Liver (tissue), 9 donors: Measurements from ENCODE around the gene BST1. TPM values are rescaled to one million over a fixed set of nuclear protein-coding genes. Genes with fewer than 3 reads are reported as not detected.

Experiments
- DNase-seq: peaks from one replicate; pipeline ENCODE4 v3.0.0-alpha.2; 2017; ENCODE audit warnings: low spot score
- H3K27ac ChIP-seq, 2 donors: one replicate each; pipeline ENCODE4 v1.7.0; 2013; ENCODE audit warnings: inconsistent platforms in 2 of 2, low read length in 2 of 2, control low read depth in 1 of 2, low read depth in 1 of 2, mild to moderate bottlenecking in 1 of 2
- H3K27me3 ChIP-seq, 4 donors: one replicate each; pipeline versions ENCODE4 v1.6.1 to v1.7.0; 2013; ENCODE audit warnings: low read length in 3 of 4, inconsistent platforms in 1 of 4, mild to moderate bottlenecking in 1 of 4, moderate library complexity in 1 of 4; ENCODE audit not compliant: control insufficient read depth in 4 of 4, insufficient read depth in 4 of 4
- H3K36me3 ChIP-seq, 4 donors: one replicate each; pipeline versions ENCODE4 v1.6.1 to v1.7.0; 2013; ENCODE audit warnings: low read length in 3 of 4, mild to moderate bottlenecking in 3 of 4, low read depth in 1 of 4, moderate library complexity in 1 of 4; ENCODE audit not compliant: control insufficient read depth in 4 of 4, insufficient read depth in 3 of 4
- H3K4me1 ChIP-seq, 4 donors: one replicate each; pipeline versions ENCODE4 v1.6.1 to v1.7.0; 2013; ENCODE audit warnings: low read length in 3 of 4, mild to moderate bottlenecking in 3 of 4, moderate library complexity in 1 of 4; ENCODE audit not compliant: control insufficient read depth in 4 of 4, insufficient read depth in 4 of 4
- H3K4me3 ChIP-seq, 3 donors: one replicate each; pipeline versions ENCODE4 v1.6.1 to v1.7.0; 2013; ENCODE audit warnings: low read length in 3 of 3, control low read depth in 1 of 3, low read depth in 1 of 3, mild to moderate bottlenecking in 1 of 3
- H3K9ac ChIP-seq, 2 donors: one replicate each; pipeline ENCODE4 v1.7.0; 2013; ENCODE audit warnings: low read length in 2 of 2, mild to moderate bottlenecking in 2 of 2, moderate library complexity in 2 of 2, control low read depth in 1 of 2, low read depth in 1 of 2
- H3K9me3 ChIP-seq, 4 donors: one replicate each; pipeline versions ENCODE4 v1.6.1 to v1.7.0; 2013; ENCODE audit warnings: low read length in 3 of 4; ENCODE audit not compliant: control insufficient read depth in 4 of 4
- ATF3 ChIP-seq: IDR thresholded peaks from 2 replicates; pipeline ENCODE4 v1.6.1; 2016; ENCODE audit warnings: antibody characterized with exemption
- EGR1 ChIP-seq, 2 donors: IDR thresholded peaks; 2 replicates each; pipeline ENCODE4 v1.6.1; 2016 to 2018; ENCODE audit warnings: antibody characterized with exemption in 2 of 2, low read depth in 2 of 2
- FOXA1 ChIP-seq: IDR thresholded peaks from 2 replicates; pipeline ENCODE4 v1.6.1; 2016; ENCODE audit warnings: antibody characterized with exemption
- GABPA ChIP-seq, 2 donors: IDR thresholded peaks in 1 of 2; conservative IDR thresholded peaks in 1 of 2; 2 replicates each; pipeline ENCODE4 v1.6.1; 2016; ENCODE audit warnings: antibody characterized with exemption in 2 of 2, mild to moderate bottlenecking in 1 of 2, moderate library complexity in 1 of 2
- HNF4A ChIP-seq, 2 donors: conservative IDR thresholded peaks; 2 replicates each; pipeline ENCODE4 v1.6.1; 2016; ENCODE audit warnings: antibody characterized with exemption in 2 of 2, mild to moderate bottlenecking in 2 of 2
- HNF4G ChIP-seq: IDR thresholded peaks from 2 replicates; pipeline ENCODE4 v1.6.1; 2016; ENCODE audit warnings: antibody characterized with exemption
- JUND ChIP-seq, 2 donors: IDR thresholded peaks; 2 replicates each; pipeline ENCODE4 v1.6.1; 2016; ENCODE audit warnings: antibody characterized with exemption in 2 of 2
- MAX ChIP-seq: IDR thresholded peaks from 2 replicates; pipeline ENCODE4 v1.6.1; 2016; ENCODE audit warnings: antibody characterized with exemption
- NR2F2 ChIP-seq: IDR thresholded peaks from 2 replicates; pipeline ENCODE4 v1.6.1; 2016; ENCODE audit warnings: antibody characterized with exemption
- RAD21 ChIP-seq, 2 donors: IDR thresholded peaks; 2 replicates each; pipeline ENCODE4 v1.6.1; 2016; ENCODE audit warnings: antibody characterized with exemption in 2 of 2, mild to moderate bottlenecking in 2 of 2
- RXRA ChIP-seq, 2 donors: IDR thresholded peaks; 2 replicates each; pipeline ENCODE4 v1.6.1; 2017 to 2018; ENCODE audit warnings: antibody characterized with exemption in 2 of 2, mild to moderate bottlenecking in 1 of 2
- SP1 ChIP-seq: IDR thresholded peaks from 2 replicates; pipeline ENCODE4 v1.6.1; 2018; ENCODE audit warnings: antibody characterized with exemption, mild to moderate bottlenecking
- TAF1 ChIP-seq: conservative IDR thresholded peaks from 2 replicates; pipeline ENCODE4 v1.6.1; 2016; ENCODE audit warnings: antibody characterized with exemption, mild to moderate bottlenecking
- YY1 ChIP-seq: IDR thresholded peaks from 2 replicates; pipeline ENCODE4 v1.6.1; 2016; ENCODE audit warnings: antibody characterized with exemption, mild to moderate bottlenecking
- ZBTB33 ChIP-seq: IDR thresholded peaks from 2 replicates; pipeline ENCODE4 v1.6.1; 2016; ENCODE audit warnings: antibody characterized with exemption
- WGBS: extraction: QIAGEN DNeasy Blood & Tissue Kit; methylation state at CpG from one replicate; pipeline ENCODE4 v1.1.7; 2013; 5-methylcytosine and 5-hydroxymethylcytosine counted together
- polyA plus RNA-seq, 2 donors: library from polyadenylated mRNA; stranded (reverse) in 1 of 2; unstranded in 1 of 2; fragments of 200-250 nt in 1 of 2; fragments of >200 nt in 1 of 2; fragmentation: Nextera tagmentation in 1 of 2; extraction: Ambion mirVana in 1 of 2; gene quantifications; one replicate each; pipeline versions ENCODE4 v1.2.1 to v1.2.3, GENCODE V29; 2013 to 2015
- total RNA-seq, 2 donors: library from RNA; depleted of rRNA; stranded (reverse); fragments of >200 nt; gene quantifications; one replicate each; pipeline ENCODE4 v1.2.3, GENCODE V29; 2014
- TF ChIP-seq, protein P1 (sequence below): IDR thresholded peaks from 2 replicates; pipeline ENCODE4 v1.6.1; 2016; ENCODE audit warnings: antibody characterized with exemption, mild to moderate bottlenecking
- TF ChIP-seq, protein P2 (sequence below): fragments of 150-350 bp; IDR thresholded peaks from 2 replicates; pipeline ENCODE4 v1.5.1; 2017; ENCODE audit warnings: improper control_type of control experiment, low read depth, low read length; ENCODE audit not compliant: missing input control
- donor health status: healthy.
- donor health status: healthy.
- donor health status: healthy.
- donor health status: healthy.
- donor health status: healthy.

BST1 gene
- total and polyA plus RNA-seq, 4 donors = 3.7 to 13.2 (median 9.9) TPM

- Histone ChIP-seq H3K27me3 (no peaks in the 10 kb centered on the region), H3K4me1 (peaks cover 0 to 5% (median 2%) of the 10 kb centered on the region in 4 donors), H3K9me3 (no peaks in the 10 kb centered on the region), H3K36me3 (no peaks in the 10 kb centered on the region), H3K27ac (peak overlapping the region; percentile 7 to 59), H3K4me3 (no peak overlapping the region), H3K9ac (no peak overlapping the region)
- 97% methylated on average over 2 of the region's 2 CpGs for WGBS
- DNase-seq = no peak
- TF ChIP-seq MAX (no peak), NR2F2 (no peak), HNF4G (no peak), YY1 (no peak)
These were observed 44.1 kb upstream of the BST1 start for GRCh38 chr4:15658781-15659180.

DNA sequence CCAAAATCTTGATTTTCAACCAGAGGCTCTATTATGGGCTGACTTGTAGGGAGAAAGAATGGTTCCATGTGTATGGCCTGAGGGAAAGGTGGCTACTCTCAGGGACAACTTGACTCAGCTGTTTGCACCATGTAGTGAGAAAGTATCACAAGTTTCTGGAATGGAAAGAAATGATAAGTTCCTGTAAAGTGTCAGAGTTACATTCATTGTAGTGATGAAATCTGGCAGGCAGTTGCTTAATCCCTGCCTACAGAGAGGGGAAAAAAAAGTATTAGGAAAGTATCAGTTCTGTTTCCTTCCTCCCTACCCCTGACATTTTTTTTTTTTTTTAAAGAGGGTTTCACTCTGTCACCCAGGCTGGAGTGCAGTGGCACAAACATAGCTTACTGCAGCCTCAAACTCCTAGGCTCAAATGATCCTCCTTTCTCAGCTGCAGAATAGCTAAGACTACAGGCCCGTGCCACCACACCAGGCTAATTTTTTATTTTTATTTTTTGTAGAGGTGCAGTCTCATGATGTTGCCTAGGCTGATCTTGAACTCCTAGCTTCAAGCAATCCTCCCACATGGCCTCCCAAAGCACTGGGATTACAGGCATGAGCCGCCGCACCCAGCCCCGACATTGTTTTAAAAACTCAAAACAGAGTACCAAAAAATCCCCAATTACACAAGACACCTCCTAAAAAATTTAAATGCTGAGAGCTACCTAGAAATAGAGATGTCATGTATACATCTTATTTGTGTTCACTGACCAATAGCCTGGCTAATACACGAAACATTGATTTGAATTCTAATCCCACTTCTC, 42.9 kb upstream of the BST1 start:
- Histone ChIP-seq H3K36me3 (no peaks in the 10 kb centered on the region), H3K4me1 (peaks cover 0 to 2% (median 0%) of the 10 kb centered on the region in 4 donors), H3K9me3 (no peaks in the 10 kb centered on the region), H3K4me3 (no peak overlapping the region), H3K27me3 (no peaks in the 10 kb centered on the region), H3K27ac (peak overlapping the region; percentile 7 to 59), H3K9ac (no peak overlapping the region)
- WGBS = 94% methylated on average over 5 of the region's 5 CpGs
- peak in 1 of 2 donors; percentile 77 for TF ChIP-seq EGR1 (IDR thresholded peaks at IDR 0.05; ENCODE audit: low read depth in 2 of 2)
- TF ChIP-seq ZBTB33 = peak; percentile 68
- no peak for TF ChIP-seq TAF1
- TF ChIP-seq RXRA (IDR thresholded peaks at IDR 0.05) = peak; percentile 46 to 66
- peak; percentile 74 for TF ChIP-seq YY1
- TF ChIP-seq SP1 = peak; percentile 59
- peak; percentile 93 for TF ChIP-seq ATF3
- TF ChIP-seq HNF4G = no peak
- TF ChIP-seq FOXA1 = peak; percentile 24
- TF ChIP-seq, protein P1, sequence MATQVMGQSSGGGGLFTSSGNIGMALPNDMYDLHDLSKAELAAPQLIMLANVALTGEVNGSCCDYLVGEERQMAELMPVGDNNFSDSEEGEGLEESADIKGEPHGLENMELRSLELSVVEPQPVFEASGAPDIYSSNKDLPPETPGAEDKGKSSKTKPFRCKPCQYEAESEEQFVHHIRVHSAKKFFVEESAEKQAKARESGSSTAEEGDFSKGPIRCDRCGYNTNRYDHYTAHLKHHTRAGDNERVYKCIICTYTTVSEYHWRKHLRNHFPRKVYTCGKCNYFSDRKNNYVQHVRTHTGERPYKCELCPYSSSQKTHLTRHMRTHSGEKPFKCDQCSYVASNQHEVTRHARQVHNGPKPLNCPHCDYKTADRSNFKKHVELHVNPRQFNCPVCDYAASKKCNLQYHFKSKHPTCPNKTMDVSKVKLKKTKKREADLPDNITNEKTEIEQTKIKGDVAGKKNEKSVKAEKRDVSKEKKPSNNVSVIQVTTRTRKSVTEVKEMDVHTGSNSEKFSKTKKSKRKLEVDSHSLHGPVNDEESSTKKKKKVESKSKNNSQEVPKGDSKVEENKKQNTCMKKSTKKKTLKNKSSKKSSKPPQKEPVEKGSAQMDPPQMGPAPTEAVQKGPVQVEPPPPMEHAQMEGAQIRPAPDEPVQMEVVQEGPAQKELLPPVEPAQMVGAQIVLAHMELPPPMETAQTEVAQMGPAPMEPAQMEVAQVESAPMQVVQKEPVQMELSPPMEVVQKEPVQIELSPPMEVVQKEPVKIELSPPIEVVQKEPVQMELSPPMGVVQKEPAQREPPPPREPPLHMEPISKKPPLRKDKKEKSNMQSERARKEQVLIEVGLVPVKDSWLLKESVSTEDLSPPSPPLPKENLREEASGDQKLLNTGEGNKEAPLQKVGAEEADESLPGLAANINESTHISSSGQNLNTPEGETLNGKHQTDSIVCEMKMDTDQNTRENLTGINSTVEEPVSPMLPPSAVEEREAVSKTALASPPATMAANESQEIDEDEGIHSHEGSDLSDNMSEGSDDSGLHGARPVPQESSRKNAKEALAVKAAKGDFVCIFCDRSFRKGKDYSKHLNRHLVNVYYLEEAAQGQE = peak; percentile 36
- peak in 1 of 2 donors; percentile 34 for TF ChIP-seq RAD21 (IDR thresholded peaks at IDR 0.05)
- peak; percentile 67 for TF ChIP-seq MAX
- TF ChIP-seq HNF4A (conservative IDR thresholded peaks at IDR 0.05) = peak; percentile 33 to 60
- TF ChIP-seq JUND (IDR thresholded peaks at IDR 0.05) = peak; percentile 50 to 53
- TF ChIP-seq, protein P2, sequence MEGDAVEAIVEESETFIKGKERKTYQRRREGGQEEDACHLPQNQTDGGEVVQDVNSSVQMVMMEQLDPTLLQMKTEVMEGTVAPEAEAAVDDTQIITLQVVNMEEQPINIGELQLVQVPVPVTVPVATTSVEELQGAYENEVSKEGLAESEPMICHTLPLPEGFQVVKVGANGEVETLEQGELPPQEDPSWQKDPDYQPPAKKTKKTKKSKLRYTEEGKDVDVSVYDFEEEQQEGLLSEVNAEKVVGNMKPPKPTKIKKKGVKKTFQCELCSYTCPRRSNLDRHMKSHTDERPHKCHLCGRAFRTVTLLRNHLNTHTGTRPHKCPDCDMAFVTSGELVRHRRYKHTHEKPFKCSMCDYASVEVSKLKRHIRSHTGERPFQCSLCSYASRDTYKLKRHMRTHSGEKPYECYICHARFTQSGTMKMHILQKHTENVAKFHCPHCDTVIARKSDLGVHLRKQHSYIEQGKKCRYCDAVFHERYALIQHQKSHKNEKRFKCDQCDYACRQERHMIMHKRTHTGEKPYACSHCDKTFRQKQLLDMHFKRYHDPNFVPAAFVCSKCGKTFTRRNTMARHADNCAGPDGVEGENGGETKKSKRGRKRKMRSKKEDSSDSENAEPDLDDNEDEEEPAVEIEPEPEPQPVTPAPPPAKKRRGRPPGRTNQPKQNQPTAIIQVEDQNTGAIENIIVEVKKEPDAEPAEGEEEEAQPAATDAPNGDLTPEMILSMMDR = no peak
- TF ChIP-seq NR2F2 = no peak
- peak in 1 of 2 donors; percentile 43 for TF ChIP-seq GABPA (IDR thresholded peaks at IDR 0.05 in 1 of 2, conservative IDR thresholded peaks at IDR 0.05 in 1 of 2)
- DNase-seq = no peak
